Kidney epithelial cell (primary cell): ENCODE measurements around the gene TLE3. TPM values are rescaled to one million over a fixed set of nuclear protein-coding genes. Genes with fewer than 3 reads are reported as not detected.

Experiments
- DNase-seq: peaks from one replicate; pipeline ENCODE4 v3.0.0-alpha.2; 2010; ENCODE audit warnings: low read depth
- H3K27me3 ChIP-seq: 2 replicates; pipeline ENCODE4 v1.6.0; 2011; ENCODE audit warnings: low read length; ENCODE audit not compliant: control insufficient read depth, insufficient read depth
- H3K36me3 ChIP-seq: 2 replicates; pipeline ENCODE4 v1.5.1; 2011; ENCODE audit warnings: low read length; ENCODE audit not compliant: control insufficient read depth, insufficient read depth
- H3K4me3 ChIP-seq: 2 replicates; pipeline ENCODE4 v1.5.1; 2011; ENCODE audit warnings: low read depth, mild to moderate bottlenecking, control low read depth, low read length
- CTCF ChIP-seq: IDR thresholded peaks from 2 replicates; pipeline ENCODE4 v1.5.1; 2011; ENCODE audit warnings: mild to moderate bottlenecking, moderate library complexity, low read length, control low read depth, inconsistent platforms; ENCODE audit not compliant: insufficient read depth, poor library complexity, severe bottlenecking
- total RNA-seq: library from RNA; depleted of rRNA; stranded (reverse); fragments of >200 nt; gene quantifications from 2 replicates; pipeline ENCODE4 v1.2.3, GENCODE V29; 2015

The TLE3 gene
- total RNA-seq, 1 donor from 2014 or later, result 67.5 TPM

GRCh38 chr15:70006259-70007147 is 91.2 kb downstream of the TLE3 start:
- Histone ChIP-seq H3K36me3 (no peaks in the 10 kb centered on the region), H3K4me3 (no peak overlapping the region), H3K27me3 (peaks cover 4% of the 10 kb centered on the region)
- no peak for DNase-seq
- TF ChIP-seq CTCF, result no peak

GRCh38 chr15:70004826-70005225 is 92.9 kb downstream of the TLE3 start:
- no peak for DNase-seq
- H3K4me3 ChIP-seq, result no peak overlapping the region
- no peak for TF ChIP-seq CTCF

GRCh38 chr15:70002897-70003296 is 94.8 kb downstream of the TLE3 start:
- no peak for DNase-seq
- Histone ChIP-seq H3K4me3 (no peak overlapping the region), H3K27me3 (no peaks in the 10 kb centered on the region), H3K36me3 (no peaks in the 10 kb centered on the region)
- TF ChIP-seq CTCF, result no peak

More at GRCh38 chr15:70004826-70005225, 92.9 kb downstream of the TLE3 start:
- H3K36me3 ChIP-seq, result no peaks in the 10 kb centered on the region
- H3K27me3 ChIP-seq, result peaks cover 3% of the 10 kb centered on the region

GRCh38 chr15:70001859-70002258 is 95.9 kb downstream of the TLE3 start:
- no peak for TF ChIP-seq CTCF
- H3K36me3 ChIP-seq, result no peaks in the 10 kb centered on the region
- no peaks in the 10 kb centered on the region for H3K27me3 ChIP-seq
- no peak for DNase-seq
- H3K4me3 ChIP-seq, result no peak overlapping the region

- no peak for TF ChIP-seq CTCF
- H3K36me3 ChIP-seq, result no peaks in the 10 kb centered on the region
- H3K27me3 ChIP-seq, result peaks cover 2% of the 10 kb centered on the region
- H3K4me3 ChIP-seq, result no peak overlapping the region
- no peak for DNase-seq
Measured at GRCh38 chr15:69999392-70000085, 98.2 kb downstream of the TLE3 start.
